Measurements from ENCODE around the gene DVL2.

- TF ChIP-seq GATA2 (IDR thresholded peaks at IDR 0.05; ENCODE audit: low read depth, low read length) (no peak), GATA3 (IDR thresholded peaks at IDR 0.05; ENCODE audit: low read depth, low read length) (no peak)
Measured at GRCh38 chr17:7179317-7180254, 54.7 kb downstream of the DVL2 start, which contains the start of gene ASGR1.
